Stomach (tissue), 4 donors: ENCODE measurements around the gene STK17B.

Experiments
- EP300 ChIP-seq: sonication (generic); formaldehyde crosslinking; IDR thresholded peaks from one replicate; pipeline ENCODE4 v1.6.1; 2017; ENCODE audit warnings: antibody characterized with exemption
- POLR2A ChIP-seq, 4 donors: fragments of 450-650 bp; IDR thresholded peaks; one replicate each; pipeline ENCODE4 v1.6.1; 2016; ENCODE audit warnings: antibody characterized with exemption in 4 of 4, control low read depth in 2 of 4, mild to moderate bottlenecking in 1 of 4, moderate library complexity in 1 of 4
- POLR2AphosphoS5 ChIP-seq, 3 donors: sonication (generic); formaldehyde crosslinking; IDR thresholded peaks; one replicate each; pipeline ENCODE4 v1.6.1; 2016; ENCODE audit warnings: antibody characterized with exemption in 3 of 3
- TF ChIP-seq, protein P1 (sequence below), 7 experiments: fragments of 450-650 bp in 4 of 7; fragments of 200-600 bp in 3 of 7; sonication (generic) in 3 of 7; IDR thresholded peaks; one replicate each; pipeline ENCODE4 v1.5.1; 2016 to 2019; ENCODE audit warnings: antibody characterized with exemption in 7 of 7, control low read depth in 2 of 7, mild to moderate bottlenecking in 1 of 7

- TF ChIP-seq, protein P1, sequence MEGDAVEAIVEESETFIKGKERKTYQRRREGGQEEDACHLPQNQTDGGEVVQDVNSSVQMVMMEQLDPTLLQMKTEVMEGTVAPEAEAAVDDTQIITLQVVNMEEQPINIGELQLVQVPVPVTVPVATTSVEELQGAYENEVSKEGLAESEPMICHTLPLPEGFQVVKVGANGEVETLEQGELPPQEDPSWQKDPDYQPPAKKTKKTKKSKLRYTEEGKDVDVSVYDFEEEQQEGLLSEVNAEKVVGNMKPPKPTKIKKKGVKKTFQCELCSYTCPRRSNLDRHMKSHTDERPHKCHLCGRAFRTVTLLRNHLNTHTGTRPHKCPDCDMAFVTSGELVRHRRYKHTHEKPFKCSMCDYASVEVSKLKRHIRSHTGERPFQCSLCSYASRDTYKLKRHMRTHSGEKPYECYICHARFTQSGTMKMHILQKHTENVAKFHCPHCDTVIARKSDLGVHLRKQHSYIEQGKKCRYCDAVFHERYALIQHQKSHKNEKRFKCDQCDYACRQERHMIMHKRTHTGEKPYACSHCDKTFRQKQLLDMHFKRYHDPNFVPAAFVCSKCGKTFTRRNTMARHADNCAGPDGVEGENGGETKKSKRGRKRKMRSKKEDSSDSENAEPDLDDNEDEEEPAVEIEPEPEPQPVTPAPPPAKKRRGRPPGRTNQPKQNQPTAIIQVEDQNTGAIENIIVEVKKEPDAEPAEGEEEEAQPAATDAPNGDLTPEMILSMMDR (IDR thresholded peaks at IDR 0.05): no peak
- TF ChIP-seq EP300: no peak
- TF ChIP-seq POLR2AphosphoS5 (IDR thresholded peaks at IDR 0.05): no peak
- no peak for TF ChIP-seq POLR2A (IDR thresholded peaks at IDR 0.05)
These were observed 37.5 kb upstream of the STK17B start for GRCh38 chr2:196208915-196209314.
